Activated naive CD4-positive, alpha-beta T cell (primary cell): ENCODE results near the gene ATP6V0D1.

Experiments used
- DNase-seq, 4 experiments: peaks; one replicate each; lab custom pipeline; 2025; lab: John Stamatoyannopoulos, UW

Gene ATP6V0D1

DNA sequence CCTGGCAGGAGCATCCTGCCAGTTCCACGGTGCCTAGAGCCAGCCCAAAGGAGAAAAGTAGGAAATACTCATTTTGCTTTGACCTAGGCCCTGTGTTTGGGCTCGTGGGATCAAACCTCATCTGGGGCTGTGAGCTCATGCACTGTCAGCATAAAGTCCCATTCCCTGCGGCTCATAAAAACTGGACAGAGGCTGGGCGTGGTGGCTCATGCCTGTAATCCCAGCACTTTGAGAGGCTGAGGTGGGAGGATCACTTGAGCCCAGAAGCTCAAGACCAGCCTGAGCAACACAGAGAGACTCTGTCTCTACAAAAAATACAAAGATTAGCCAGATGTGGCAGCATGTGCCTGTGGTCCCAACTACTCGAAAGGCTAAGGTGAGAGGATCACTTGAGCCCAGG, 17.9 kb downstream of the ATP6V0D1 start:
- no peak for DNase-seq

DNA sequence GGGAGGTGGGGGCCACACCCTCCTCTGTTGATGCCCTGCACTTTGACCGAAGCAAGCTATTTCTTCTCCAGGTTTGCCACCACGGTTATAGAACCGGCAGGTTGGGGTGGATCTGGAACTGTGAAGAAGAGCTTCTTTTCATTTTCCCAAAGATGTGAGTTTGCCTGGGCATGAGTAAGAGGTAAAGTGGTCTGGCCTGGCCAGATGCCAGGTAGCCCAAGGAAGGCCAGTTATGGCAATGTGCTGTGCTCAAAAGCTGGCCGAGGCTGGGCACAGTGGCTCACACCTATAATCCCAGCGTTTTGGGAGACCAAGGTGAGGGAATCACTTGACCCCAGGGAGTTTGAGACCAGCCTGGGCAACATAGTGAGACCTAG, 18.7 kb downstream of the ATP6V0D1 start:
- no peak for DNase-seq

DNA sequence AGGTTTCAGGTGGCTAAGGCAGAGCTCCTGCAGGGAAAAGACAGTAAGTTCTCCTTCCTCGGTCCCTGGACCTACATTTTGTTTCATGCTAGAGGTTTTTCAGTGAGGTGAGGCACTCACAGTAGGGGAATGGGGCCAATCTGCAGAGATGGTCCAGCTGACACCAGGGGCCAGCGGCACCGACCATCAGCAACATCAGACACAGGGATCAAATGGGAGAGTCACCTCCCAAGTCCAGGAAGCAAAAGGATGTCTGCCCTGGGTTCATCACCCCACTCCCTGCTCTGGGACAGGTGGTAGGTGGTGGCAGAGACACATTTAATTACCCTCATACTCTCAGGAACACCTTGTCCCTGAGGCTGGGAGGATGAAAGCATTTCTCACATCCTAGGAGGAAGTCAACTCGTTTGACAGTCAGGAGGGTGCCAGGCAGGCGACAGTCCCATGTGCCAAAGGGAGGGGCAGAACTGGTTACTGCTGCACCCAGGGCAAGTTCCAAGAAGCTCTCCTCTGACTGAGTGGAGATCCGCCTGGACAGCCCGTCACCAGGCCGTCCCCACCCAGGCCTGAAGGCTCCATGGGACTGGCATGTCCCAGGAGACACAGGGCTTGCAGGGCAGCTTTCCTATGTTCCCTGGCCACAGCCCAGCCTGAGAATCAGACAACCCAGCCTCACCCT, 19.2 kb downstream of the ATP6V0D1 start:
- no peak for DNase-seq

DNA sequence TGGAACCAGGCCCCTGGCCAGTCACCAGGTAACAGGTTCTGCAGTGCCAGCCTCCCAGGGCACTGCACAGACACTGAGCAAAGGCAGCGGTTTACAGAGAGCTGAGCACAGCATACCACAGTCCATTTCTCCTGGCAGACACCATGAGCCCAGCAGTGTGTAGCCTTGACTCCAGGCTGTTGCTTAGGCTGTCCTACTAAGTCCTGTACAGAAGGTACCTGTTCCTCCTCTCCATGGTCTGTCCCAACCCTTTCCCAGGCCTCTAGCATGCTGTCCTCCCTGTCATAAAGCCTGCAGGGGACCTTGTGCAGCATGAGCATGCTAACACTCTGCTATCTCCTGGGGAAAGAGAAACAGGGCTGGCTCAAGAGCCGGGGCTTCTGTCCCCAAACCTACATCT, 20.0 kb downstream of the ATP6V0D1 start:
- no peak for DNase-seq

DNA sequence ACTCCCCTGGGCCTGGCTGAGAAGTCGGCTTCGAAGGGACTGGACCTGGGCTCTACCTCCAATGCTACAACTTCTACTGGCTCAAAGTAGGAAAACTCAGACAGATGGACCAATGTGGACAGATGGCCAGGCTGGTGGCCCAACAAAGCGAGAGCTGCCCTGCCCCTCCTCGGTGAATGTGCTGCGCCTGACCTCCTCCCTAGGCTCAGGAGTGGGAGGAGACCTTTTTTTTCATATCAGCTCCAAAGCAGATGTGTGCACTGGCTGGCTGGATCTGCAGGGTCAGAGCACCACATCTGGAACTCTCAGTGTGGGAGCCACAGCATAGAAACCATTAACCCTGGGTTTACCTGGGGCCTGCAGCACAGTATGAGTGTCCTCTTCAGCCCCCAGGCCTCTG, 20.8 kb downstream of the ATP6V0D1 start:
- DNase-seq, result no peak

- DNase-seq, result no peak
Observed at GRCh38 chr16:67459861-67460150, 21.2 kb downstream of the ATP6V0D1 start.

- DNase-seq, result no peak
Observed at GRCh38 chr16:67459066-67459860, 21.7 kb downstream of the ATP6V0D1 start.

DNA sequence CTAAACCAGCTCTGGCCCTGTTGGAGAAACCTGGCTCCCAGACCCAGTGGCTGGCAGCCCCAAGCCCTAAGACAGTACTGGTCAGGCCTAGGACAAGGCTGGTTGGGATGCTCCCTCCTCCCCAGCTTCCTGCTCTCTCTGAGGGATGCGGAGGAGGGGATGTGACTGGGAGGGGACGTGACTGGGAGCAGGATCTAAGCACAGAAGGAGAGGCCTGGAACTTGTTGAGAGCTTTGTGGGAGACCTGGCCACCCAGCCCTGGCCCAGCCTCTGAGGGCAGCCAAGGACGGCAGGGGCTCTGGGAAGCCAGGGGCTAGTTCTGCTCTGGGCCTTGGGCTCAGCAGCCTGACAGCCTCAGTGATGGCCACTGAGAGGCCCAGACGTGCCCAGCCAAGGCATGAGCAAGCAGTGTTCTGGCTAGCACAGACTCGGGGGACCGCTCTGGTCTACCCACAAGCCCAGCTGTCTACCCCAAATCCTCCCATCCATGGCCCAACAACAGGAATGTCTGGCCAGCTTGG, 22.8 kb downstream of the ATP6V0D1 start:
- no peak for DNase-seq

DNA sequence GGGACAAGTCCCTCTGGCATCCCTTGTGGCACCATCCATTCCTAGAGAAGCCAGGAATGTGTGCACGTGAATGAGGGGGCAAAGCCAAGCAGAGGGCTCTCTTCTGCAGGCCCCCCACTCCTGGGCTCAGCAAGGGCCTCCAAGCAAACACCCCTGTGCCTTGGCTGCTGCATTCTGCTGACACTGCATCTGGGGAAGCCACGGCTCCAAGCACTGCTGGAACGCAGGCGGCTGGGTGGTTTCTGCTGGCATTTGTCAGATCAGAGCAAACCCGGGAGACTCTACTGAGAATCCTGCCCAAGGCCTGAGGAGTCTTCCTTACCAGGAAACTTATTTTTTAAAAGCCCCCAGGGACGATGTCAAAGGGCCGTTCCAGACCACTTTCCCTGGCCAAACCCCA, 23.3 kb downstream of the ATP6V0D1 start:
- no peak for DNase-seq

DNA sequence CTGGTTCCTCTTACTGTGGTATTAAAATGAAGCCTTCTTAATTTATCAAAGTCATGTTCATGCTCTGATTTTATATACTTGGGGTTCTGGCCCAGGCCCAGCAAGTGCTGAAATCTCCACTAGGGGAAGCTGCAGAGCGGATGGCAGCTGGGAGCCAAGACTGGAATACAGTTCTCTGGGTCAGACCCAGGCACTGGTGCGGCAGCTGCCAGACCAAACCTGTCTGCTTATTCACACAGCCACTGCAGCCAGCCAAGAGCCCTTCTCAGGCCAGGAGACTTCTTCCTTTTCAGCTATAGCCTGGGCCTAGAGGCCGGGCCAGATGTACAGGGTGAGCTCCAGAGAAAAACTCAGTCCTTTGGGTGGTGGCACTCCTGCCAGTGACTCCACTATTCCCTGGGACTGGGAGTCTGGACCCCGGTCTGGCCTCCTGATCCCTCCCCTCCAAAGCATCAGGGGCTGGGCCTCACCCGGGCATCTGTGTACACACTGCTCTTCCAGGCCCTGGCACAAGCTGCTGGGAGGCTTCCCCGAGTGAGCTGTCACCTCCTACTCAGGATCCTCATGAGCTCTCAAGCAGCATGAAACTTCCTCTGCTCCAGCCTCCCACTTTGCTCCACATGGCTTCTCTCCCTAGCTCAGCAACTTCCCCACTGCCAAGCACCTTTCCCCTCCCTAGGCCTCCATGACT, 24.4 kb downstream of the ATP6V0D1 start:
- DNase-seq, result no peak

GRCh38 chr16:67454852-67455251, 26.1 kb downstream of the ATP6V0D1 start:
- DNase-seq, result no peak

GRCh38 chr16:67454104-67454503, 26.9 kb downstream of the ATP6V0D1 start:
- DNase-seq, result no peak

- DNase-seq, result no peak
Observed at GRCh38 chr16:67451704-67452435, 29.1 kb downstream of the ATP6V0D1 start.

- no peak for DNase-seq
Observed at GRCh38 chr16:67451061-67451703, 29.8 kb downstream of the ATP6V0D1 start.

DNA sequence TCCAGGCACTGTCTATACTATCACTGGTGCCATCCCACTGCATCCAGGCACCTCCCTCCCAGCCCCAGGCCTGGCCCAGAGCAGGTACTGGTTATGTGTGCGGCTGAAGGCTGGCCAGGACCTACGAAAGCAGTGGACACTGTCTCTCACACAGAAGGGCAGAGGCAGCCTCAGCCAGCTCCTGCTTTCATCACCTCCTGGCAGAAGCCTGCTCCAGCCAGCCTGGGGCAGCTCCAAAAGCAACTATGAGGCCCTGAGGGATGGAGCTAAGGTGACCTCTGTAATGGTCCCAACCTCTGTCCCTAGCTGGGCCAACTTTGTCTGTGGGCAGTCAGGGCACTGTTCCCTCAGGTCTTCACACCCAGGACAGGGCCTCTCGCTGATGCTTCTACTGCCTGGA, 31.2 kb downstream of the ATP6V0D1 start:
- DNase-seq, result no peak

DNA sequence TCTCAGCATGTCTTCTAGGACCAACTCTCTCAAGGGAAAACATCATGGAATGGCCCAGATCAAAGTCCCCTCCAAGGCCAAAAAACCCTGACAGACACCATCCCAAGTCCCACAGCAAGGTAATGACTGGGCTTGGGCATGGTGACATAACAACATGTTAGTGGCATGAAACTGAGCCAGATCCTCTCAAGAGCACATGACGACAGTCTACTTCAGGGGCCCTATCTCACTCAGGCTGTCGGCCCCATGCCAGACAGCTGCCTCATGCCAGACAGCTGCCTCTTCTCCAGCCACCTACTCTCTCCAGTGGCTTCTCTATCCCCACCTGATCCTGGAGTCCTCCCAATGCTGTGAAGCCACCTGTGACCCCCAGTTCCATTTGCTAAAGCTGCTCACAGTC, 31.6 kb downstream of the ATP6V0D1 start:
- no peak for DNase-seq

DNA sequence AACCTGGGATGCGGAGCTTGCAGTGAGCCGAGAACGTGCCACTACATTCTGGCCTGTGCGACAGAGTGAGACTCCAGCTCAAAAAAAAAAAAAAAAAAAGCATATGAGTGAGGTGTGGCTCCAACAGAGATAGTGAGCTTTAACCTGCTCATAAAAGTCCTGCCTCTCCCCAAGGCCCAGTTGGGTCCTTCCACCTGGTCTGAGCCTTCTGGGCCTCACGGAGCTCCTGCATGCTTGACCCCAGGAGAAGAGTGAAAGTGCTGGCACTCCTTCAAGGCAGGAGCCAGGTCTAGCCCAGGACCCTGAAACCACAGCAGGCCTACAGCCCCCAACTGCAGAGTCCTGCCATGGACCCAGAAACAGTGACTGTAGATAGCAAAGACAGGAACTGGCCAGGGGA, 32.4 kb downstream of the ATP6V0D1 start:
- no peak for DNase-seq

DNA sequence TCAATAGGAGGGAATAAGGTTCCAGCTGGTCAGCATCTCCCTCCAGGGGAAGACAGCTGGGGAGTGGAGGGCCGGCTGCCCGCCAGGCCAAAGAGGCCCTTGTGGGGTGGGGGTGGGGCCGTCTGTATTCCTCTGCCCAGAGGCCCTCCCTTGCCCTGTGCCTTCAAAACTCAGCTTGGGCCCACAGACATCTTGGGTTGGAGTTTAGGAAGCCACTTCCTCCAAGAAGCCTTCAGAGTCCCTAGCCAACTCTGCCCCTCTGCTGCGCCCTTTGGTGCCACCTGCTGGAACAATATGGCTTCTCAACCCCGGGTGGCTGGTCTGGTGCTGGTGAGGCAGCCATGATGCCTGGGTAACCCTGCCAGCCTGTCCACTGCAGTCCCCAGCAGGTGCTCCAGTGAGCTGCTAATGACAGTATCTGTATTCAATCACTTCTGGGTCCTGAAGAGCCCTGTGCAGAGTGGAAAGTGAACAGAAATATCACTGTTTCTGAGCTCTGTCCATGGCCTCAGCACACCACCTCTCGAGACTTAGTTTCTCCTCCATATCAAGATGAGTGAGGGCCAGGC, 33.4 kb downstream of the ATP6V0D1 start:
- peak in 3 of 4 experiments; percentile 16 to 28 (median 25) for DNase-seq

DNA sequence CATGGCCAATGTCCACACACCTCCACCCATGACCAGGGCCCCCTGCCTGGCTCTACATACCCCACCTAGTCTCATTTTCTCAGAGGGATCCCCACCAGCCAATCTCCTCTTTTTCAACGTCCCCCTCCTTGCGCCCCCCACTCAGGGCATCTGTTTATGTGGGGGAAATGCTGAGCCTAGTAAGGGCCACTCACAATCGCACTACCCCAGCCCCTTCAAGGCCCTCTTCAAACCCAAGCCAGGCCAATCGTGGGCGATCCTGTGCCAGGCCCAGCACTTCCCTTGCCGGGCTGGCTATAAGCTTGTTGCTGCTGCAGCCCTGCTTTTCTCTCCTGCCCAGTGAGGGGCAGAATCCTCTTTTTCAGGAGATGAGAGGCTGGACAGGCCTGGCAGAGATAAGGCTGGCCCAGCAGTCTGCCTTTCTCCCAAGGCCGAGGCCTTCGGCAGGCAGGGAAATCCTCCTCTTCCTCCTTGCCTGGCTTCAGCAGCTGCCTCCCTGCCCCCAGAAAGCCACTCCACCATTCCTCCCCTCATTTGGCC, 33.9 kb downstream of the ATP6V0D1 start:
- DNase-seq, result no peak

DNA sequence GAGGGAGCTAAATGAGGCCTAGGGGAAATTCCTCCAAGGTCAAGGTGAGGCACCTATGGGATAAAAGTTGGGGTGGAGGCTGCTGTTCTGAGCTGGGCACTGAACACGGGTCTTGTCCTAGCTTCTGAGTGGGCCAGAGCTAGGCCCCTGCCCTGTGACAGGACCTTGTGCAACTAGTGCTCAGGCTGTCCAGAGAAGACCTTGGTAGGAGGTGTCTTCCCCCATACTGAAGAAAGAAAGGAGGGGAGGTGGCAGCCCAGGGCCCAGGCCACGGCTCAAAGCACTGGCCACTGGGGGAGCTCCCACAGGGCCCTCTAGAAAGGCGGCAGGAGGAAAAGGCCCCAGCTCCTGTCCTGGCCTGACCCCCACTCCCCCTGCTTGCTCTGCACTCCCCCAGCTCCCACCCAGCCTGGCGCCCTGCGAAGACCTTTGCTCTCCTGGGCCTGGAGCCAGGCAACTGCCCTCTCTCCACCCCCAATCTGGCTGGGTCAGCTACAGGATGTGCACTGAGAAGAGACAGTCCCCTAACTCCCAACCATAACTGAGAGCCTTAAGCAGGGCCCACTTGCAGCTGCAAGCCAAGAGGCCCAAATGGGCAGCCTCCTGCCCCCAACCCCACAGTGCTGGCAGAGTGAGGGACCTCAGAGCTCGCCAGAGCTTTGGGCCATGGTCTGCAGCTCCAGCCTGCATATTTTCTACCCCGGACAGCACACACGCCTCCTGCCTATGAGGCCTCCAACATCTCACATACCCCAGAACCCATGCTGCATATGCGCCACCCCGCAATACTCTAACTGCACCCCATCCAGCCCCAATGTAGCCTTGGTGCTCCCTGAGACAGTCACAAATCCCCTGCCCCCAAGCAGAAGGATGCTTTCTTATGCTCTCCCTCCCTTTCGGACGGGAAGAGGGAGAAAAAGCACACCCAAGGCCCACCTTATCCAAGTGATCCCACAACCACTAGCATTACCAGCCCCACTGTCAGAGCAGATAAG, 34.7 kb downstream of the ATP6V0D1 start:
- no peak for DNase-seq
